GM12892 (cell line): Measurements from ENCODE around the gene EGR4.

Experiments
- POLR2A ChIP-seq: IDR thresholded peaks from 2 replicates; pipeline ENCODE4 v1.6.1; 2011; ENCODE audit warnings: low read depth, low read length, control low read depth
- TAF1 ChIP-seq: IDR thresholded peaks from 2 replicates; pipeline ENCODE4 v1.6.1; 2011; ENCODE audit warnings: low read depth, mild to moderate bottlenecking, control low read depth, low read length, borderline replicate concordance

DNA sequence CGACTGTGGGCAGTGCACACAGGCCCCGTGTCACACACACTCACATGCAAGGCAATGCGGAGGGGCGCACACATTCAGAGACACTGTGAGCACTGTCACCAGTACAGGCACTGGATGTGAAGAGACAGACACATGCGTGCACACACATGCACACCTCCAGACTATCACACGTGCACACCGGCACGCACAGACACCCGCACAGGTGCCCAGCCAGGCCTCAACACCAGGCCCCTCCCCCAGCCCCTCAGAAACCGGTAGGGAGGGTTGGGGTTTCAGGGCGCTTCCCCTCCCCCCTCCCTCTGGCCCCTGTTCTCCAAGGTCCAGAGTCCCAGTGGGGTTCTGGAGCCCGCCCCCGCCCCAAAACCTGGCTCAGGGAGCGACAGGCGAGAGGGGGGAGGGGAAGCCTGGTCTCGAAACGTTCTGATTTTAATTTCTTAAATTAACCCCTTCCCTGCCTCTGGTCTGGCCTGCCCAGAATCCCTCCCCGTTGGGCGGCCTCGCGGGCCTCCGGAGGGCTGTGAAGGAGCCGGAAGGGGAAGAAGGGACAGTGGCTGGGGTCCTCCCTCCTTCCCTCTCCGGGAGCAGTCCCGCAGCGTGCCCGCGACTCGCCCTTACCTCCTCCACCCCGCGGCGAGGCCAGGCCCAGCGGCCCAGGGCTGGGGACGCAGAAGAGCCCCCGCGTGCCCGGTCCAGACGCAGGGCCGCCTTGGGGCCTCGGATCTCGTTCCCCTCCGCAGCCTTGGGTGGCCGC, 9.6 kb downstream of the EGR4 start:
- TF ChIP-seq POLR2A (peak; percentile 35; the same call in 1 of the 2 replicates), TAF1 (no peak)
